HG03575 (cell line): ENCODE data around the gene METTL8.
"Not testable (repeated sequence)": the region's sequence is repeated elsewhere in the genome, so short reads cannot be mapped to it uniquely, and the experiment has no call there.

Experiments
- ATAC-seq: cut with Tn5 transposase; IDR thresholded peaks from one replicate; pipeline ENCODE4 v1.9.1; 2021; ENCODE audit not compliant: unreplicated experiment, insufficient number of reproducible peaks, low FRiP score; ENCODE audit errors: extremely low read depth

The METTL8 gene

DNA sequence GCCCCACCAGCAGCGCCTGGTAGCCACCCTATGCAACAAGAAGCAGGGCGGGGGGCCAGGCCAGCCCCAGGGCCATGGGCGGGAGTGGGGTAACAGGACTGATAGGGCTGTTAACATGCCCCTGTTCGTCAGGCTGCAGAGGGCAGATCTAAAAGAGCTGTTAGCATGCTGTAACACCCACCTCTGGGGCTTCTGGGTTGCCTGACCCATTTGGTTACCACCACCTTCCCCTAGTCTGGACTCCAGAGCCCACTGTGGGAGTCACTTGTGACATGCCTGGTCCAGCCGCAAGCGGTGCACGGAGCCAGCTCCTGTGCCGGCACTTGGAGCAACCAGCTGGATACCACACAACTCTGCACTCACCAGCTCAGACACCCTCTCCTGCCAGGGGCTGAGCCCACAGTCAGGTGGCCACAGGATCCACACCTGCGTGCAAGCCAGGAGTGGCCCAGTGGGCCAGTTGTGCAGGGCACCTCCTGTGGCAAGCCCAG lies 2.1 kb downstream of the METTL8 start:
- ATAC-seq, result no peak

DNA sequence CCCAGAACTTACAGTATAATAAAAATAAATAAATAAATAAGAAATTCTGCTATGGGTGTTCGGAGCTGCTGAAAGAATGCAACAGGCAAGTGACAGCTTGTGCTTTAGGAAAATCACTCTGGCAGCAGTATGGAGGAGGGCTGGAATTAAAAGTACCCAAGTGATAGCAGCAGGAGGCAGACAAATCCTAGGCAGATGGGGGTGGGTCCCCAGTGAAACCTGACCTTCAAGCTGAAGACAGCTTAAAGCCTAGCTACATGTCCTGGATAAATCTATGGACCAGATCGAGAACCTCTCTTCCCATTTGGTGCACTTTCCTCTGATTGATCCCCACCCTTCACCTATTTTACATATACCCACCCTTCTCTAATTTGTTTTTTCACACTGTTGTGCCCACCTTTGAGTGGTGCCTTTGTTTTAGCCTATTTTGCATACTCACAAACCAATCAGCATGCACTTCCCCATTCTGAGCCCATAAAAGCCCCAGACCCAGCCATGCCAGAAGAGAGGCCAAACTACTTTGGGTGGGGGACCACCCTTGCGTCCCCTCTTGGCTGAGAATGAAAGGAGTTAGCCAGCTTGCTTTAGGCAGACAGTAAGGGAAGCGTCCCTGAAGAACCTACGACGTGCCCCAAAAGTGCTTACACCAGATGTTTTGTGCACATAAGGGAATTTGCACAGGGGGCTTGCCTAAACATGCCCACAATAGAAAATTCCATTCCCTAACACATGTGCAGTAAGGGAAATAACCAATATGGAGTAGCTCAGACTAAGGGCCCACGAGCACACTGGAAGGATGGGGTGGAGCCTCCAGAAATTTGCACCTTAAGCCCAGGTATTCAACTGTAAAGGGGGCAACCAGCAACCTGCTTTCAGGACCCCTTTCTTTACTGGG lies 3.0 kb downstream of the METTL8 start:
- ATAC-seq, result no peak

DNA sequence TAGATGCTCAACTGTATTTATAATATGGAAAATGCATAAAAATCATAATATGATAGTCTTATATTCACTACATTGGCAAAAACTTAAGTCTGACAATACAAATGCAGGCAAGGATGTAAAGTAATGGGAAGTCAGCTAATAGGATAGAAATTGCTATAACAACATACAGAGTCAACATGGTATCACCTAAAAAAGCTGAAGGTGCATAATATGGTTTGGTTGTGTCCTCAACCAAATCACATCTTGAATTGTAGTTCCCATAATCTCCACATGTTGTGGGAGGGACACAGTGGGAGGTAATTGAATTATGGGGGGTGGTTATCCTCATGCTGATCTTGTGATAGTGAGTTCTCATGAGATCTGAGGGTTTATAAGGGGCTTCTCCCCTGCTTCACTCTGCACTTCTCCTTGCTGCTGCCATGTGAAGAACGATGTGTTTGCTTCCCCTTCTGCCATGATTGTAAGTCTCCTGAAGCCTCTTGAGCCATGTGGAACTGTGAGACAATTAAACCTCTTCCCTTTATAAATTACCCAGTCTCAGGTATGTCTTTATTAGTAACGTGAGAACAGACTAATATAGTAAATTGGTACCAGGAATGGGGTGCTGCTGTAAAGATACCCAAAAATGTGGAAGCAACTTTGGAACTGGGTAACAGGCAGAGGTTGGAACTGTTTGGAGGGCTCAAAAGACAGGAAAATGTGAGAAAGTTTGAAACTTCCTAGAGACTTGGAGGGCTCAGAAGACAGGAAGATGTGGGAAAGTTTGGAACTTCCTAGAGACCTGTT lies 10.9 kb downstream of the METTL8 start:
- ATAC-seq, result not testable (repeated sequence)

DNA sequence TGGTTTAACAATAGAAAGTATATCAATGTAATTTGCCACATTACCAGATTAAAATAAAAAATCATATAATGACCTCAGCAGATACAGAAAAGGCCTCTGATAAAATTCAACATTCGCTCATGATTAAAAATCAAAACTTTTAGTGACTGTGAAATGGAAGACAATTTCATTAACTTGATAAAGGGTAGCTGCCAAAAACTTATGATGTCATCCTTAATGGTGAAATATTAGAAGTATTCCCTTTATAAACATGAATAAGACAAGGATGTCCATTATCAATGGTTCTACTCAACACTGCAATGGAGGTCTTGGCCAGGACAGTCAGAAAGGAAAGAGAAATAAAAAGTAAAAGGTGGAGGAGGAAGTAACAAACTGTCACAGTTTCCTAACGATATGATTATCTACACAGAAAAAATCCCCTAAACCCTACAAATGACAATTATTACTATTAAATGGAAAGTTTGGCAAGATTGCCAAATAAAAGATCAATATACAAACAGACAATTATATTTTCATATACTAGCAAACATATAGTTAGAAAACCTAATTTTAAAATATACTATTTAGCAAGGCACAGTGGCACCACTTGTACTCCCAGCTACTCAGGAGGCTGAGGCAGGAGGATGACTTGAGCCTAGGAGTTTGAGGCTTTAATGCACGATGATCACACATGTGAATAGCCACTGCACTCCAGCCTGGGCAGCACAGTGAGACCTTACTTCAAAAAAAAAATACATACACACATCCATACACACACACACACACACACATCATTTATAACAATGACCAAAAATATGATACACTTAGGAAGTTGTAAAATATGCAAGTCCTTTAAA lies 12.8 kb downstream of the METTL8 start:
- ATAC-seq, result no peak

DNA sequence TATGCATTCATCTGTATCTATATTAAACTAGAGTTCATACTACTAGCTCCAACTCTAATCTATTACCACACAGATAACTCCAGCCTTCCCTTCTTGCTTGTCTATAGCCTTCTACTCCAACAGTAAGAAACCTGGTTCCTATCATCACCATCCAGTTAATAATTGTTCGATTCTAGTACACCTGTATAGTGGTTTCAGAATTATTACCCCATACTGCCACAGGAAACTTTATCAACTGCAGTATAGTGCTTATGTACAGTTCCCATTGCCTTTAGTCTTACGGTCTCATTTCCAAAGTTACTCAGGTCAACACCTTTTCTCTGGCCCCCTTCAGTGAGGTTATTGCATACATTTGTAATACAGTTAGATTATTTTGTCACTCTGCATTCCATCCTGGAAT lies 14.5 kb downstream of the METTL8 start:
- no peak for ATAC-seq

DNA sequence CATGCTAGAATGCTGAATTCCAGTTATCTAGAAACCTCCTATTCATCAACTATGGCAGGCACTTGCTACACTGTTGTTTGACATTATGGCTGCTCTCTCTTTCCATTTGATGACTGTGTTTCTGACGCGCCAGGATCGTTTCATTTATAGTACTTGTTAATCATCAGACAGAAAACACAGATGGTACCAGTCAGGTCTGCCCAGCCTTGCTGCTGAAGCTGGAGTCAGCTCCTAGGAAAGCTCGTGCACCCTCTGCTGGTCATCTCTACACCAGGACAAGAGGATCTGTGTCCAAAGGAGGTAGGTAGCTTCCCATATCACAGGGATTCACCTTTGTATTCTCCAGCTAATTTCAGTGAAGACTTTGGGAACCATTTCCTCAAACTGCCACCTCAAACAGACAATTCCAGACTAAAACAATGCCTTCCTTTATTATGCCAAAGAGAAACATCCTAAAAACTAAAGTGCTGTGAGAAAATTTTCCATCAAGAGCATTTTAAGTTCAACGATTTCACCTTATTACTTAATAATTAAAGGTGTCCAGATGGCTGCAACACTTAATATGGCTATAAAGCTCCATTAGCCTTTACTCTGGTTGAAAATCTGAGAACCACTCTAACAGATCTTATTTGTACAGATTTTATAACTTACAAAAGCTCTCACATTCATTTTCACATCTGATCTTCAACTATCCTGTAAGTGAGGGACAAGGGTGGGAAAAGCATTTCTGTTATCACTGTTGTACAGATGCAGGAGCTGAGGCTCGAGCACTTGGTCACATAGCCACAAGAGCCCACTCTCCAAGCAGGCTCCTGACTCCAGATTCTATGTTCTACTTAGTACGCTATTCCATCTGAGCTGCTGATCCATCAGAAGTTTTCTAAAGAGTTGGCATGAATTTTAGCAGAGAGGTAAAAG lies 17.5 kb downstream of the METTL8 start:
- peak; percentile 59 for ATAC-seq

DNA sequence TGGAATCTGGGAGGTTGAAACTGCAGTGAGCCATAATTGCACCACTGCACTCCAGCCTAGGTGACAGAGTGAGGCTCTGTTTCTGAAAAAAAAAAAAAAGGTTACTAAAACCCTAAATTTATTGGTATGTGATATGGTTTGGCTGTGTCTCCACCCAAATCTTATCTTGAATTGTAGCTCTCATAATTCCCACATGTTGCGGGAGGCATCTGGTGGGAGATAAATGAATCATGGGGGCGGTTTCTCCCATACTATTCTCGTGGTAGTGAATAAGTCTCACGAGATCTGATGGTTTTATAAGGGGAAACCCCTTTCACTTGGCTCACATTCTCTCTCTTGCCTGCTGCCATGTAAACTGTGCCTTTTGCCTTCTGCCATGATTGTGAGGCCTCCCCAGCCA lies 19.1 kb downstream of the METTL8 start:
- not testable (repeated sequence) for ATAC-seq

DNA sequence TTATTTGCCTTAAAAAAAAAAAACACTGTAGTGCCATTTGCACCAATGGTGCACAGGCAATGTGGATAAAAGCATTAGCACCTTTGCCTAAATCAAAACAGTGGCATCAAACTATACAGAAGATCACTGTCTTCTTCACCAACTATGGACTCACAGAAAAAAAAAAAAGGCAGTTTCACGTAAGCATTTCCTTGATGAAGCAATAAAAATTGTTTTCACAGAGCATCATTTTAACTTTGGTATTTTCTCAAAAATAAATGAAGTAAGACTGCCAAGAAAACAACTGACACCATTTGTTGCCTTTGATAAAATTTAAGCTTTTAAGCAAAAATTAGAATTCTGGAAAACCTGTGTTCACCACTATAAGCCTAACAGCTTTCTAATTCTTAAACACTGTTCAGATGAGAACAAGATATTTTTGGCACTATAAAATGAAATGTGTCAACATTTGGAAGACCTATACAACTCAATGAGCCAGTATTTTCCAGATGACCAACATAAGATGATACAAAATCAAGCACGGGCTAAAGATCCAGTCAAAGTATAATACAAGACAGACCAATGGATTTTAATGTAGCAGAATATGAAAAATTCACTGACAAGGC lies 21.1 kb downstream of the METTL8 start:
- ATAC-seq, result no peak

DNA sequence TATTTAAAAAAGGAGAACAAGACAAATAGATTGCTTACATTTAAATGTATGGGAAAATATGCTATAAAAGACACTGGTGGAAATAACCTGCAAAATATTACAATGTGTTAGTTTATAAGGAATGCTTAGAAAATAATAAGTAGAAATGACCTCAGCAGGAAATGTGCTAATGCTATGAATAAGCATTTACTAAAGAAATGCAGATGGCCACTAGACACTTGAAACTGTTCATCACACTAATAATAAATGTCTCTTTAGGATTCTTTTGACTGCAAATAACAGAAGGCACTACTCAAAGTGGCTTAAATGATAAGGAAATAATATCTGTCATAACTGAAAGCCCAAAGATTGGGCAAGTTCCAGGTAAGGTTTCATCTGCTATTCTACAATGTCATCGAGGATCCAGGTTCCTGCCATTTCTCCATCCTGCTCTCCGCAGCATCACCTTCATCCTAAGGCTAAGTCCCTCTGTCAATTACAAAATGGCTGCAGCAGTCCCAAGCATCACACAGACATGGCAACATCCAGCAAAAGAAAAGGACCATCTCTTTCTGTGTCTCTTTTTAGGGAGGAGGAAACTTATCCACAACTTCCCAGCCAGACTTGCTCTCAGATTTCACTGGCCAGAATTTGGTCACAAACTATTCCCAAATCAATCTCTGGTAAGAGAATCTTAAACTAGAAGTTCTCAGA lies 21.9 kb downstream of the METTL8 start:
- no peak for ATAC-seq

DNA sequence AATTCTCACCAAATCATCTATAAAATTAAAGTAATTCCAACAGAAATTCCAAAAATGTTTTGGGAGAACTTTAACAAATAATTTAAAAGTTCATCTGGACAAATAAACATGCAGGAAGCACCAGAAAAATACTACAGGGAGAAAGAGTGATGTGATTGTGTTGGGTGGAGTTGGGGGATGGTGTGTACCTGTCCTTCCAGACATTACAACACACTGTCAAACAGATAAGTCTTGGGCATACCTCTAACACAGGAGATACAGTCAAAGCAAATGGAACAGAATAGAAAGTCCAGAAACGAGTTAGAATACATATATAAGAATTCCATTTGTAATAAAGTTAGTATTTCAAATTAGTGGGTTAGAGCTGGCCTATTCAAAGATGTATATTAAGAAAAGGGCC lies 22.6 kb downstream of the METTL8 start:
- no peak for ATAC-seq

DNA sequence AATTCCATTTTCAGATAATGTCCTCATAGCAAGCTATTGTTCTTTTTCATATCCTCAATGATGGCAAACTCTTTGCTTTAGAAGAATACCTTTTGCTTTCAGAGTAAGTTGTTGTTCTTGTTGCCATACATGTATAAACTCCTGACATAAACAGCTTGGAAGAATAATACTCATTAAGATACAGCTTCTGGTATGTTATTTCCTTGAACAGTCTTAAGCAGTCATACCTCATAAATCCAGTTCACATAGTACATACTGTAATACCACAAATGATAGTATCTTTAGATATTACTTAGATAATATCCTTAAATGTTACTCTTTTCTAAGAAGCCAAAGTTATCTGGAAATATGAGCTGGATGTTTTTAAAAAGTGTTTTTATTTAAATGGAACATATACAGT lies 23.2 kb downstream of the METTL8 start:
- ATAC-seq, result no peak

DNA sequence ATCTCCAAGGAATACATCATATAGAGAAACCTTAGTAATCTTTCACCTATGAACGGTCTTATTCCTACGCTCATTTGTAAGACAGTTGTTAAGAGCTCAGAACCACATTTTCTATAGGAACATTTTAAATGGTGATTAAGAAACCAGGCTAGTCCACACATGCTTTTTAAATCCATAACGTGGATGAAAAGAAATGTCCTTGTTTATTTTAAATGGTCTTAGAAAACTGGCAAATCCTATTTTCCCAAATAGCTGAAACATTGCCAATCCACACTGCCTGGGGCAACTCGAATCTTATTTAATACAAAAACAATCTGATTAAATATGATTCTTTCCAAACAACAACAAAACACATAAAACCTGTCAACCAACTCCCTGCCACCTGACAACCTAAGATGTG lies 23.7 kb downstream of the METTL8 start:
- no peak for ATAC-seq

DNA sequence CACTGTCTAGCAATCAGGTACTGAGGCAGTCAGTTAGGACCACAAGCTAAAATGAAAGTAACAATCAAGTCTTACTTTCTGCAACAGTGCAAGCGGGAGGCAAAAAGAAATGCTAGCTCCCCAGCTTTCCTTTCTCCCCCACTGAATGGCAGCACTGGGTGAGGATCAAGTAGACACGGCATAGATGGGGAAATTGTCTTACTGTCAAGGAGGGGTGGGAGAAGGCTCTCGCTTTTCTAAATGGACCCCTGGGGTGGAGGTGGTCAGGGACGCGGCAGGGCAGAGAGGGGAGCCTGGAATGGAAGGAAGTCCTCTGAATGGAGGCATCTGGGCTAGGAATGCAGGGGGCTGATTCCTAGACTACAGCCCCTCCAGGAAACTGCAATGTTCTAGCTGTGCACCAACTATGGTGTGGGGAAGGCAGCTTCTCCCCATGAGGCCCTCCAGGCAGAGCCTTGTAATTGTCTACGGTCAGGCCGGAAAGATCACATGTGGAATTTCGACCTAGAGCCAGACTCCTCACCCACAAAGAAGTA lies 24.3 kb downstream of the METTL8 start:
- no peak for ATAC-seq

DNA sequence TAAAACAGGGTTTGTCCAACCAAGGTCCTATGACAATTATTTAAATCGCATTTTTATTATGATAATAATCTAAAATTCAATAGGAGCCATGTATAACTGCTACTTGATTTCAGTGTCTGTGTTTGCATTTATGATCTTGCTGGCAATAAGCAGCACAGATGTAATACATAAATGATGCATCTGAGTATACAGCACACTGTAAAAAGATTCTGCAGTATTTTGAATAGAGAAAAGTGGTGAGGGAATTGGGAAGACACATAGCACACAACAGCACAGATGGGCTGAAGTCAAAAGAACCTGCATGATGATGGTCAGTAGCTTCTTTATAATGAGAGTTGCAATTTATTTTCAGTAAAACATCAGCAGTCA lies 26.1 kb downstream of the METTL8 start:
- no peak for ATAC-seq

DNA sequence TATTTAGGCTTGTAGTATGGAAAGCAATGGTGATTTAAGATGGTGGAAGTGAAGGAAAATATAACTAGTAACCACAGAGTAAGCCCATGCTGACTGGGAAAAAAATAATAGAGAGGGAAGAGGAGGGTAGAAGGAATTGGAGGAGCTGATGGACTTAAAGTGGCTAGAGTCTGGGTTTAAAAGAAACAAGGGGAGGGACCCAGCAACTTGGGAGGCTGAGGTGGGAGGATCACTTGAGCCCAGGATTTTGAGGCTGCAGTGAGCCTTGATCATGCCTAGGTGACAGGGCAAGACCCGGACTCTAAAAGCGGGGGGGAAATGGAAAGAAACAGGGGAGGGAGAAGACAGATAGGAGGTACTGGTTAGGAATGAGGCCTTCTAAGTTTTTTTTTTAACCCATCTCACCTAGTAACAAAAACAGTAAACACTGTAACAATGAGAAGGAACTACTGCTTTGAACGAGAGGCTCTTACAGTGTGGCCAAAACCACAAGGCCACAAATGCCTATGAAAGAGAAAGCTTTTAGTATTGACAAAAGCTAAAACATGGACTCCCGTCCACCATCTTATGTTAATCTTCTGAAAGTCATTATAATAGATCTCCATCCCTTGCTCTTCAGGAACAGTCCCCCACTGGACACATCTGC lies 26.6 kb downstream of the METTL8 start:
- no peak for ATAC-seq

DNA sequence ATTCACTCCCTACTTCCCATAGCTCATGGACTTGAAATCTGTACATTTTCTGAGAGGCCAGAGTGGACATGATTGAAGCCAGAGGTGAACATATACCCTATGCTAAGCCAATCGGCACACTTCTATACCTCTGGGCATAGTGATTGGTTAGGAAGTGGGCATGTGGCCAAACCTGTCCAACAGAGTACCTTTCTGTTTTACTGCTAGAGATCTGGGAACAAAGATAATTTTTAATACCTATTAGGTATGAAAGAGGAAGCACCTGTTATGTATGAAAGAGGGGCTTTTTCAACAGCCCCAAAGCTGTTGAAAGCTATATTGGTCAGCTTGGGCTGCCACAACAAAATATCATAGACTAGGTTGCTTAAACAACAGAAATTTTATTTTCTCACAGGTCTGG lies 27.7 kb downstream of the METTL8 start:
- ATAC-seq, result no peak

DNA sequence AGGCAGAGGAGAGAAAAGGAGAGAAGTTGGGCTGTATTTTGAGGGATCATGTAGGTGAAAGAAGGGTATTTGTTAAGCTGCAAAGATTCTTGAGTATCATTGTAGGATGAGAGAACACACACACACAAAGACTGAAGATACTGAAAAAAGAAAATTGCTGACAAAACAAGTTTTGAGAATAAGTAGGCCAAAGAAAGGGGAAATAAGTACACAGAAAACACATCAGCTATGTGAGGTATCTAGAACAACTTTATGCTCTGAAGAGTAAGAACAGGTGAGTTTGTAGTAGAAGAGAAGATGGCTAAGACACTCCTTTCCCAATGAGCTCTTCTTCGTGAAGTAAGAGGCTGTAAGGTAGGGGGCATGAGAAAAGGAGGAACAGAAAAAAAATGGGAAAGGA lies 28.2 kb downstream of the METTL8 start:
- ATAC-seq, result no peak
